GM19239 (cell line): Measurements from ENCODE around the gene RASAL2.
A peak's percentile ranks its signal among the peaks of the same experiment; 100 is the strongest.
"Not testable (repeated sequence)": the region's sequence is repeated elsewhere in the genome, so short reads cannot be mapped to it uniquely, and the experiment has no call there.

Experiments
- DNase-seq: peaks from one replicate; pipeline ENCODE4 v3.0.0; 2011; ENCODE audit warnings: low spot score; ENCODE audit not compliant: insufficient read length
- FAIRE-seq: peaks from 2 replicates; lab custom pipeline; 2011; peaks lifted over from hg19 to GRCh38; lab: Jason Lieb, UNC

Gene RASAL2

DNA sequence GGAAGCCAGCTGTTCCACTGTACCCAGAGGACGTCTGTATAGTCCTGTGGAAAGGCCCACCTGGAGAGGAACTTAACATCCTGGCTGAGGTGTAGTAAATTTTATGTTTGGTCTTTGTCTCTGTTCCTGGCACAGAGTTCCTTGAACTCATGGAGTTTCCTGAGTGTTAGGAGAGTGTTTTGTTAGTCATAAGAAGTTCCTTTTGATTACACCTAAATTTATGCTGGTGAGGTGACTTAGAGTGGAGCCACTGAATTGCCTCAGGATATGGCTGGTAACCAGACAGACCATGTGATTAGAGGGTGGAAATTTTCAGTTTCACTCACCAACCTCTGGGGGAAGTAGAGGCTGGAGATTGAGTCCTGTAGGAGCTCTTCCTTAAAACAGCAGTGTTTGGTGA, 57.9 kb downstream of the RASAL2 start:
- no peak for FAIRE-seq
- DNase-seq, result no peak

DNA sequence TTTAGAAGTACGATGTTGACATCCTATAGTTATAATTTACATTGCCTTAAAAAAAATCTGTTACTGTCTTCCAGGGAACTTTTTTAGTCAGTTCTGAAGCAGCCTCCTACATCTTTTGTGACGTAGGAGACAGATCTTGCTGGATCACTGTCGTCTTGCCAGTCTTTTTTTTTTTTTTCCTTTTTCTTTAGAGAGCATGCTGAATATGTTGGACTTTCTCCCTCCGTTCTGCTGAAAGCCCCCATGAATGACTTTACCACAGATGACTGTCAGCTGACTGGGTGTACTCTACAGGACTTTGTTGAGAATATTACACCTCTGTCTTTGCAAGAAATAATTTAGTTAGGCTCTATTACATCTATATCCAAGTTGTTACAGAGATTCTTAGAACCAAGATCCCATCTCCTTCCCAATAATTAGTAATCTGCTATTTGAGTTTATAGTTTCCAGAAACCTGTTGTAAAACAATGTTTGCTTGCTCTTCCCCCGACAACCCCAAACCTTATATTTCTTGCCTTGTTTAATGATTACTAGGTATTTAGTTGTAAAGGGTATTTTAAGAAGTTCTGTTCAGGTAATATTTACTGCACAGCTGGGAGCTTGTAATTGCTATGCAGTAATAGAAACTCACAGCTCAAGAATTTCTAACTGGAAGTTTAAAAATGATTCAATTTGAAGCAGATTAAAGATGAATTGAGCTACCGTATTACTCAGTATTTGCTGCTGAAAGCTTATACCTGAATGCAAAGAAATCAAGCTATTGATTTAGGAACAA, 61.8 kb downstream of the RASAL2 start:
- FAIRE-seq, result no peak
- no peak for DNase-seq

DNA sequence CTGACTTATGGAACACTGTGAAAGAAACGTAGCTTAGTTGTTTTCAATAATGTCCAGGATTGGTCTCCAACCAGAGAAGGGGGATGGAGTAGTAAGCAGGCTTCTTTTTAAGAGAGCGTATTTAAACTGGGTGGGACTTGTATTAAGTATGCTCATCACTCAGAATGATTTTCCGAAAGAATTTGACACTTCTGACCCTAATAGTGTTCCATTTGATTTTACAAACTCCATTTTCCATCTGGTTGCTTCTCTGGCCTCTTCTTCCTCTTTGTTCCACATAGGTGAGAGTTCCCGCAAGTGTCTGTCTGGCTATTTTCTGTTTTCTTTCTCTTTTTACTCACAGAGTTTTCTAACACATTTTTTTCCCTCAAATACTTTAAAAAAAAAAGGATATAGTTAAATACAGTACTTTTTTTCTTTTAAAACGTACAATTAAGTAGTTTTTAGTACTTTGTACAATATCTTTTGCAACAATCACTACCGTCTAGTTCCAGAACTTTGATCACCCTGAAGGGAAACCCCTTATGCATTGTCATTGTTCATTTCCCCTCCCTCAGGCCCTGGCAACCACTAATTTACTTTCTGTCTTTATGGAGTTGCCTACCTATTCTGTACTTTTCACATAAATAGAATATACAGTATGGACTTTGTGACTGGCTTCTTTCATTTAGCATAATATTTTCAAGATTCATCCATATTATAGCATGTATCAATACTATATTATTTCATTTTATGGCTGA, 67.0 kb downstream of the RASAL2 start:
- no peak for DNase-seq
- FAIRE-seq, result no peak

DNA sequence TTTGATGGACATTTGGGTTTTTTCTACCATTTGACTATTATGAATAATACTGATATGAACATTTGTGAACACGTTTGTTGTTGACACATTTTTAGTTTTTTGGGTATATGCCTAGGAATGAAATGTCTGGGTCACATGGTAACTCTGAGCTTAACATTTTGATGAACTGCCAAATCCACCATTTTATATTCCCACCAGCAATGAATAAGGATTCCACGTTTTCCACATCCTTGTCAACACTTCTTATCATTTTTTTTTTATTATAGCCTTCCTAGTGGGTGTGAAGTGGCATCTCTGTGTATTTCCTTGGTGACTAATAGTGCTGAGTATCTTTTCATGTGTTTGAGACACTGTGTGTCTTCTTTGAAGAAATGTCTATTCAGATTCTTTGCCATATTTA, 67.6 kb downstream of the RASAL2 start:
- FAIRE-seq, result no peak
- no peak for DNase-seq

DNA sequence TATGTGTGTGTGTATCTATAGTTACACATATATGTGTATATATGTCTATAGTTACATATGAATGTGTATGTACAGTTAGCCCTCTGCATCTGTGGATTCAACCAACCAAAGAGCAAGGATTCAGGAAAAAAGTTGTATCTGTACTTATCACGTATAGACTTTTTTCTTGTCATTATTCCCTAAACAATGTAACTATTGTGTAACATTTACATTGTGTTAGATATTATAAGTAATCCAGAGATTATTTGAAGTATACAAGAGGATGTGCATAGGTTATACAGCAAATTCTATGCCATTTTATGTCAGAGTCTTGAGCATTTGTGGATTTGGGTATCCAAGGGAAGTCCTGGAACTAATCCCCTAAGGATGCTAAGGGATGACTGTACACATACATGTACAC, 71.3 kb downstream of the RASAL2 start:
- DNase-seq (no peak), FAIRE-seq (no peak)

DNA sequence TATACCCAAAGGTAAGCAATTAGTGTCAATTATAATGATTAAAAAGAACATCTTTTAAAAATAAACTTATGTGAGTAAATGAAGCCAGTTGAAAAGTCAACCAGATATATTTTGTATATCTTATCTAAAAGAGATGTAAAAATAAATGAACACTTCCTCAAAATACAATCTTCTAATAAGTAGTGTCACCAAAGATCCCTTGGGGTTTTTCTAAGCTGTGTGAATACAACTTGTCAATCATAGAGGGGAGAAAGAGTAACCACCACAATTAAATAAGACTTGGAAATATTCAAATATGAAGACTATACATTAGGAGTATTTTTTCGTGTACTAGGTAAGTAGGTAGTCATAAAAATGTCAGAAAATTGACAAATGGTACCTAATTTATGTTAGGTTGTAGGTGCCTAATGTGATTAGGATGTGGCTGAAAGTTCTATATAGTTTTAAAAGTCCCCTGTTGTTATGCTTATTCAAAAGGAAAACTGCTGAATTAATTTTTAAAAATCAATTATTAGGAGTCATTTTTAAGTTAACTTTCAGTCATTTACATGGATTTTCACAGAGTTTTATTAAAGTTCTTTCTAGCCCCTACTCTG, 72.6 kb downstream of the RASAL2 start:
- DNase-seq, result no peak
- FAIRE-seq, result no peak

DNA sequence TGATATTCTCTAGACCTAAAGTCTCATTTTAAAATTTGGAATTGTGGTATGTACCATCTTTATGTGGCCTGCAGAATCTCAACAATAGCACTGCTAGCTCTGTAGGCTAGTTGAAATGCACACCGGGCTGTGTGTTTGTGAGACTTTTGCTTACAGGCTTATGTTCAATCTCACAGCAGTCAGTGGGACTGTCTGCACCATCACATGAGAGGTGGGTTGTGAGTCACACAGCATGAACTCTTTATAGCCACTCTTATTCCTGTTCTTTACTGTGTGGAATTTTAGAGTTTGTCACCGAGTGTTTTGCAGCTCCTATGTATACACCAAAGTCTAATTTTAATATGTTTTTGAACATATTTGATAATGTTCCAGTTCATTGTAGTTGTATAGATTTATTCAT, 74.6 kb downstream of the RASAL2 start:
- FAIRE-seq (no peak), DNase-seq (no peak)

DNA sequence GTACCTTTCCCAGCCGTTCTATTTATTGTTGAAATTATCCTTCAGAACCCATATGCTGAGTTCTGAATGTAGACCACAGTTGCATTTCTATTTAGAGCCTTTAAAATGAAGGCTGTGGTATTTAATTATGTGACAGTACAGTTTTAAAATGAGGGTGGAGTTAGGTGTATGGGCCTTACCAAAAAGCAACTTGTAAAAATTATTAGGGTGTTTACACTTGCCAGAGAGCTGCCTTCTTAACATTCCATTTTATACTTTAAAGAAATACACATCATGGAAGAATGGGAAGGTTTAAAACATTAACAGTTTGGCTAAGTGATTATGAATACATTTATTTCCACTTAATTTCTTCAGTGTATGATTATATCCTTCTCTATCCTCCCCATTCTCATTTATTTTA, 75.7 kb downstream of the RASAL2 start:
- no peak for FAIRE-seq
- no peak for DNase-seq

DNA sequence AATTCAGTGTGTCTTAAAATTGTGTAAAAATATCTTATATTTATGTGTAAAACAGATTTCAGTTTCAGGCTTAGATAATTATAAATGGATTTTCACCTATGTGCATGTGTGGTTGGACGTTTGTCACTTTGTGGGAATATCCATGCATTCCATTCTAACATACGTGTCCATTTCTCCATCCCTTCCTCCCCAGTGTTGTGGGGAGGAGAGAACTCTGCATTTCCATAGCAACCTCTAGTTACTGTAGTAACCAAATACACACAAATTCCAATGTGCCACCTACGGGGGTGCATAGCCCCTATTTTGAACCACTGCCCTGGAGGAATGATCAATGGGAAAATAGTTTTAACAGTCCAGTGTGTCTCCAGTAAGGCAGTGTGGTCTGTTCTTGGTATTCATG, 79.0 kb downstream of the RASAL2 start:
- DNase-seq, result no peak
- FAIRE-seq, result no peak

DNA sequence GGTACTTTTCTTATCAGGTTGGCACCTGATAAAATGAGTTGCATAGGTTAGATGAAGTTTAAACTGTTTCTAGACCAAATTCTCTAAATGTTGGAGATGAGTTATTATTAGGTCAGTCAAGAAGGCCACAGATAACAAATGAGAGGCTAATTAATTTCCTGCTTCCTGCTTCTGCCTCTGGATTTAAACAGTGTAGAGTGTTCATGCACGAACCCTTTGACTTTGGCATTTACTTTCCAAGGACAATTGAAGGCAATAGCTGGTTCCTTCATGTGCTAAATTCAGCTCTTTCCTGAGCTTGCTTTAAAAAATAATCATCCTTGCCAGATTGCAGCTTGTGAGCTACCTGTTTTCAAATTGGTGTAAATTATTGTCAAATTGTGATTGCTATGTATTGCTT, 80.6 kb downstream of the RASAL2 start:
- FAIRE-seq (no peak), DNase-seq (no peak)

DNA sequence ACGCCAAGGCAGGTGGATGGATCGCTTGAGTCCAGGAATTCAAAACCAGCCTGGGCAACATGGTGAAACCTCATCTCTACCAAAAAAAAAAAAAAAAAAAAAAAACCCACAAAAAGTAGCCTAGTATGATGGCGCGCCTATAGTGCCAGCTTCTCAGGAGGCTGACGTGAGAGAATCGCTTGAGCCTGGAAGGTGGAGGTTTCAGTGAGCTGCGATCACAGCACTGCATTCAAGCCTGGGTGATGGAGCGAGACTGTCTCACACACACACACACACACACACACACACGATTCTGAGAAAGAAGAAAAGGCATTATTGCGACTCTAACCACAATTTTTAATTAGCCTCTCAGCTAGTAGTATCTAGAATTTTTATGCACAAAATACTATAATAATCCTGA, 86.5 kb downstream of the RASAL2 start:
- DNase-seq (no peak), FAIRE-seq (no peak)

DNA sequence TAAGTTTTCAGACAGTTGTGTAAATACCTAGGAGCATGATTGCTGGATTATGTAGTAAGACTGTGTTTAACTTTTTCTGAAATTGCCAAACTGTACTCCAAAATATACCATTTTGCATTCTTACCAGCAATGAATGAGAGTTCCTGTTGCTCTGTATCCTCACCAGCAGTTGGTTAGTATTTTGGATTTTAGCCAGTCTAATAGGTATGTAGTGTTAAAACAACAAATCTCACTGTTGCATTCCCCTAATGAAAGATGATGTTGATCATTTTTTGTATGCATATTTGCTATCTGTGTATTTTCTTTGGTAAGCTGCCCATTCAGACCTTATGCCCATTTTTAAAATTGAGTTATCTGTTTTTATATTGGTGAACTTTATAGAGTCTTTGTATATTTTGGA, 89.9 kb downstream of the RASAL2 start:
- no peak for DNase-seq
- FAIRE-seq, result no peak

DNA sequence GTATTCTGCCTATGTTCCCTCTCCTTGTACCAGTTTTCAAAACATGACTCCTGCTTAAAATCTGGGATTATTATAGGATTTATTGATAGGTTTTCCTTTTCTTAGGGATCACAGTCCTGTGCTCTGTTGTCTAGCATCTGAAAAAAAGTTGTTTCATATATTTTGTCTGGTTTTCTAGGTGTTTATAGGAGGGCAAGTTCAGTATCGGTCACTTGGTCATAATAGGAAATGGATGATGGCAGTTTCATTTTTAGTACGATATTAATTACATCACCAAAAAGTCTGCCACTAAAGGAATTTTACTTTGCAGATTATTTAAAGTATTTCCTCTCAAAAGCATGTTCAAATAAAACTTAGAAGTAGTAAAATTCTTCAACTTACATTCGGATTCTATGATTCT, 94.4 kb downstream of the RASAL2 start:
- DNase-seq, result no peak
- FAIRE-seq, result no peak

DNA sequence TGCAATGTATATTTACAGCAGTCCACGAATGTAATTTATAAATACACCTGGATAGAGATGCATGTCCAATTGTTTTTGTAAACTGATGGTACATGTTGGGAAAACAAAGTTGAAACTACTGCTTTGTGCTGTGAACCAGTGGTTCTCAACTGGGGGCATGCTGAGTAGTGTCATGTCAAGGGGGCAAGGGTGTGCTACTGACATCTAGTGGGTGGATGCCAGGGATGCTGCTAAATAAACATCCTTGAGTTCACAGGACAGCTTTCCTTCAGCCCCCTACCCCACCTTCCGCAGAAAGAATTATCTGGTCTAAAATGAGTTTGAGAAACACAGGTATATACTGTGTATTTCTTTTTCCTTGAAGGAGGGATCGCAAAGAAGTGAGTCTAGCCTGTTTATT, 95.9 kb downstream of the RASAL2 start:
- FAIRE-seq (peak; percentile 14), DNase-seq (peak; percentile 3)

DNA sequence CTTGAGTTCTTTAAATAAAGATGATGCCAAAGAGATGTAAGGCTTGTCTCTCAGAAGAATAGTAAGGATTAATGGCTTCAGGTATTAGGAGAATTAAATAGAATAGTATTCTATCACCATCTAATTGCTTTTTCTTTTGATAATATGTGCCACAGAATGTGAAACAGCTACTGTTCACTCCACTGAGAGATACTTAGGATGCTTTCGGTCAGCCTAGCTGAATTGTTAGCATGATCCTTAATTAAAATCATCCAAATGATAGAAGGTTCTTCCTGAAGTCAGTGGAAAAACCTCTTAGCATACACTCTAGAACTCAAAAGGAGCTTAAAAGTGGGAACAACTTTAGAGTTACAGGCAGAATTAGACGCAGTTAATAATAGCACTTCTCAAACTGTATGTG, 97.0 kb downstream of the RASAL2 start:
- no peak for FAIRE-seq
- DNase-seq, result no peak

DNA sequence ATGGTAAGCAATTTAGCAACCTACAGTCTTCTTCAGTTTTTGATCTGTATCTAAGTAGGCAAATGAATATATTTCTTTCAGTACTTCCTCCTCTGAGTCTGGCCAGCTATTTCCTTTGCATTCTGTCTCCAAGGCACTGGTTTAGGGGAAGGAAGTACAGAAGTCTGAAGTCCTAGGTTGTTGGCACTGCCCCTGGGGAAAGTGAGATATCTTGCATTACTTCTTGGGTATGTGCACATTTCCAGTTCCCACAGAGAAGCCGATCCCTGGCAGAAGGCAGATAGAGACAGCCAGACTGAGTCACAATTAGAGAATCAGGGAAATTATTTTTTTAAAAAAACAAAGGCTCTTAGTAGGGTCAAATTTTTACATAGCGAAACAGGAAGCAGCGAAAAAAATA, 98.8 kb downstream of the RASAL2 start:
- FAIRE-seq, result no peak
- DNase-seq, result no peak

DNA sequence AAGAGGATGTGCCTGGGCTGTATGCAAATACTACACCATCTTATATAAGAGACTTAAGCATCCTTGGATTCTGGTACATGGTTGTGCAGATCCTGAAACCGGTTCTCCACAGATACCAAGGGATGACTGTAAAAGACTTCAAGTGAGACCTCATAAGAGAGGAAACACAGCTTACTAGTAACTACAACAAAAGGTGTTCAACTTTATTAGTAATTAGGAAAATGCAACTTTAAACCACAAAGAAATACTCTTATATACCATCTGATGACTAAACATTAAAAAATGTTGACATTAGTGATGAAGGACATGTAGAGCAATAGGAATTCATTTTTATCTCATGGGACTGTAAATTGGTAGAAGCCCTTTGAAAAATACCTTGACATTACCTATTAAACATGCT, 102.7 kb downstream of the RASAL2 start:
- DNase-seq (no peak), FAIRE-seq (no peak)

DNA sequence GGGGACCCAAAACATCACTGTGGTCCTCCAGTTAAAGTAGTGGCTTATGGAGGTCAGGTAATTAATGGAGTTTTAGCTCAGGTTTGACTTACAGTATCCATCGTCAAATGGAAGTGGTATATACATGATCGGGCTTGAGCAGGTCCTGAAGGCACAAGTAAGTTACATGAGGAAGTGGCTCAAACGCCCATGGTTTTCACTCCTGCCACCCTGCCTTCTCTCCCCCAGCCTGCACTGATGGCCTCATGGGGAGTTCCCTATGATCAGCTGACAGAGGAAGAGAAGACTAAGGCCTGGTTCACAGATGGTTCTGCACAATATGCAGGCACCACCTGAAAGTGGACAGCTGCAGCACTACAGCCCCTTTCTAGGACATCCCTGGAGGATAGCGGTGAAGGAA, 108.2 kb downstream of the RASAL2 start:
- FAIRE-seq, DNase-seq: not testable (repeated sequence)

DNA sequence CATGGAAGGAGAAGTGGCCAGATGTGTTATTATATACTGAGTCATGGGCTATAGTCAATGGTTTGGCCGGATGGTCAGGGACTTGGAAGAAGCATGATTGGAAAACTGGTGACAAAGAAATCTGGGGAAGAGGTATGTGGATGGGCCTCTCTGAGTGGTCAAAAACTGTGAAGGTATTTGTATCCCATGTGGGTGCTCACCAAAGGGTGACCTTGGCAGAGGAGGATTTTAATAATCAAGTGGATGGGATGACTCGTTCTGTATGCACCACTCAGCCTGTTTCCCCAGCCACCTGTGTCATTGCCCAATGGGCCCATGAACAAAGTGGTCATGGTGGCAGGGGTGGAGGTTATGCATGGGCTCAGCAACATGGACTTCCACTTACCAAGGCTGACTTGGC, 108.6 kb downstream of the RASAL2 start:
- not testable (repeated sequence) for FAIRE-seq, DNase-seq

DNA sequence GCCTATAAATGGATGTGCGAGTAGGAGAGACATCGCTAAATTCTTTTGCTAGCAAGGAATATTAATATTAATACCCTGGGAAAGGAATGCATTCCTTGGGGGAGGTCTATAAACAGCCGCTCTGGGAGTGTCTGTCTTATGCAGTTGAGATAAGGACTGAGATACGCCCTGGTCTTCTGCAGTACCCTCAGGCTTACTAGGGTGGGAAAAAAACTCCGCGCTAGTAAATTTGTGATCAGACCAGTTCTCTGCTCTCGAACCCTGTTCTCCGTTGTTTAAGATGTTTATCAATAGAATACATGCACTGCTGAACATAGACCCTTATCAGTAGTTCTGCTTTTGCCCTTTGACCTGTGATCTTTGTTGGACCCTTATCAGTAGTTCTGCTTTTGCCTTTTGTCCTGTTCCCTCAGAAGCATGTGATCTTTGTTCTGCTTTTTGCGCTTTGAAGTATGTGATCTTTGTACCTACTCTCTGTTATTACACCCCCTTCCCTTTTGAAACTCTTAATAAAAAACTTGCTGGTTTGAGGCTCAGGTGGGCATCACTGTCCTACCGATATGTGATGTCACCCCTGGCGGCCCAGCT, 114.5 kb downstream of the RASAL2 start:
- not testable (repeated sequence) for FAIRE-seq, DNase-seq

DNA sequence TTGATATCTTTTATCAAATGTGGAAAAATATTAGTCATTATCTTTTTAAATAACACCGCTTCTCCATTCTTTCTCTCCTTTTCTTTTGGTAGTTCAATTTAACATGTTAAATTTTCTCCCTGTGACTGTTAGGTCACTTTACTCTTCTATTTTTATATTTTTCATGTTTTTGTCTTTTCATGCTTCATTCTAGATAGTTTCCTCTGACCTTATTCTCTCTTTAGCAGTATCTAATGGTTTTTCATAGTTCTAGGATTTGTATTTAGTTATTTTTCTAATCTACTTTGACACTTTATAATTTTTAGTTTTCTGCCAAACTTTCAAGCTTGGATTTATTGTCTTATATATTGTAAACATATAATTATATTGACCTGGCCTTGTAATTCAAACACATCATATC, 116.0 kb downstream of the RASAL2 start:
- DNase-seq, result no peak
- no peak for FAIRE-seq
